CD4-positive, alpha-beta T cell treated with Interleukin-6 for 4 hours (primary cell): Measurements from ENCODE around the gene VSIG1.

Source experiments
- DNase-seq: peaks from one replicate; pipeline ENCODE4 v3.0.0-alpha.2; 2020; ENCODE audit warnings: mixed read lengths

VSIG1 gene

GRCh38 chrX:108068121-108068520 lies 23.3 kb downstream of the VSIG1 start:
- no peak for DNase-seq

- no peak for DNase-seq
Measured at GRCh38 chrX:108070891-108071290, 26.0 kb downstream of the VSIG1 start.

- no peak for DNase-seq
Measured at GRCh38 chrX:108071578-108071977, 26.7 kb downstream of the VSIG1 start.

- DNase-seq, result no peak
Measured at GRCh38 chrX:108072746-108073145, 27.9 kb downstream of the VSIG1 start.

- no peak for DNase-seq
Measured at GRCh38 chrX:108081110-108081509, 36.2 kb downstream of the VSIG1 start.

GRCh38 chrX:108087792-108088191 lies 42.9 kb downstream of the VSIG1 start:
- no peak for DNase-seq

- no peak for DNase-seq
Measured at GRCh38 chrX:108088511-108088910, 43.6 kb downstream of the VSIG1 start.

GRCh38 chrX:108090491-108091263 lies 45.8 kb downstream of the VSIG1 start:
- no peak for DNase-seq

- DNase-seq, result peak; percentile 86
Measured at GRCh38 chrX:108091264-108091877, 46.5 kb downstream of the VSIG1 start, which contains the start of the genes ATG4A and PSMD10. ATG4A (plus strand) TSS chrX:108091778; CDS start chrX:108091827, 49 bp downstream. PSMD10 (minus strand) TSS chrX:108091542; CDS start chrX:108091520, 22 bp downstream.

GRCh38 chrX:108091878-108092291 lies 47.0 kb downstream of the VSIG1 start:
- no peak for DNase-seq

GRCh38 chrX:108097380-108097779 lies 52.5 kb downstream of the VSIG1 start:
- no peak for DNase-seq

GRCh38 chrX:108105473-108105872 lies 60.6 kb downstream of the VSIG1 start:
- DNase-seq, result no peak

GRCh38 chrX:108114541-108114940 lies 69.7 kb downstream of the VSIG1 start:
- no peak for DNase-seq

GRCh38 chrX:108117988-108118387 lies 73.1 kb downstream of the VSIG1 start:
- DNase-seq, result no peak

GRCh38 chrX:108121291-108121690 lies 76.4 kb downstream of the VSIG1 start:
- DNase-seq, result no peak

- DNase-seq, result no peak
Measured at GRCh38 chrX:108122748-108123147, 77.9 kb downstream of the VSIG1 start.

GRCh38 chrX:108123591-108124366 lies 78.9 kb downstream of the VSIG1 start:
- DNase-seq, result no peak

- DNase-seq, result no peak
Measured at GRCh38 chrX:108126661-108127060, 81.8 kb downstream of the VSIG1 start.

- no peak for DNase-seq
Measured at GRCh38 chrX:108127152-108127551, 82.3 kb downstream of the VSIG1 start.
